B cell (primary cell): Measurements from ENCODE around the gene KREMEN2.

Experiments
- CTCF ChIP-seq: fragments of 200-600 bp; IDR thresholded peaks from one replicate; pipeline ENCODE4 v1.8.0; 2022; ENCODE audit warnings: antibody characterized with exemption, mild to moderate bottlenecking
- EZH2 ChIP-seq: IDR thresholded peaks from 2 replicates; pipeline ENCODE4 v1.6.1; 2012; ENCODE audit warnings: borderline replicate concordance, low read depth, mild to moderate bottlenecking, moderate library complexity, low read length; ENCODE audit not compliant: insufficient read depth, poor library complexity, severe bottlenecking

GRCh38 chr16:2953706-2954627, 10.1 kb upstream of the KREMEN2 start:
- TF ChIP-seq CTCF (no peak), EZH2 (no peak)
